Right lobe of liver (tissue), 6 donors: ENCODE results near the gene PCYT1A. TPM values are rescaled to one million over a fixed set of nuclear protein-coding genes. Genes with fewer than 3 reads are reported as not detected.

Experiments used
- ATAC-seq, 4 donors: fragments of 200-7000 bp; cut with Tn5 transposase; one replicate each; pipeline ENCODE4 v1.9.1; 2020; ENCODE audit warnings: mild to moderate bottlenecking in 4 of 4, moderate library complexity in 4 of 4
- DNase-seq, 3 donors: peaks; one replicate each; pipeline ENCODE4 v3.0.0-alpha.2; 2020
- H3K27ac ChIP-seq, 3 donors: fragments of 200-600 bp; one replicate each; pipeline ENCODE4 v1.8.0; 2022
- H3K27me3 ChIP-seq, 2 donors: fragments of 200-600 bp; one replicate each; pipeline ENCODE4 v1.8.0; 2022
- H3K36me3 ChIP-seq, 4 donors: fragments of 200-600 bp; sonication (generic) in 1 of 4; one replicate each; pipeline versions ENCODE4 v1.5.1 to v1.8.0; 2017 to 2022; ENCODE audit warnings: control low read depth in 1 of 4
- H3K4me1 ChIP-seq, 4 donors: fragments of 200-600 bp; sonication (generic) in 1 of 4; one replicate each; pipeline versions ENCODE4 v1.5.1 to v1.8.0; 2017 to 2022; ENCODE audit warnings: control low read depth in 1 of 4
- H3K4me3 ChIP-seq, 3 donors: fragments of 200-600 bp; one replicate each; pipeline ENCODE4 v1.8.0; 2022
- H3K9me3 ChIP-seq, 4 donors: fragments of 200-600 bp; sonication (generic) in 1 of 4; one replicate each; pipeline versions ENCODE4 v1.5.1 to v1.8.0; 2017 to 2022; ENCODE audit warnings: control low read depth in 1 of 4
- CTCF ChIP-seq, 4 donors: fragments of 200-600 bp in 3 of 4; fragments of 450-650 bp in 1 of 4; IDR thresholded peaks; one replicate each; pipeline versions ENCODE4 v1.5.1 to v1.8.0; 2016 to 2022; ENCODE audit warnings: antibody characterized with exemption in 4 of 4, mild to moderate bottlenecking in 2 of 4
- POLR2A ChIP-seq: fragments of 450-650 bp; IDR thresholded peaks from one replicate; pipeline ENCODE4 v1.6.1; 2017; ENCODE audit warnings: antibody characterized with exemption, mild to moderate bottlenecking
- WGBS: methylation state at CpG from one replicate; pipeline ENCODE4 v1.1.6; 2018; ENCODE audit warnings: low coverage, low lambda C conversion rate; ENCODE audit not compliant: insufficient coverage; ENCODE audit errors: missing lambda C conversion rate; 5-methylcytosine and 5-hydroxymethylcytosine counted together
- intact Hi-C, 2 donors: fragments of 100-400 bp; cut with DNase I; formaldehyde crosslinking; loops; one replicate each; pipeline versions ENCODE4 v1.11.2 to v1.14.1; 2022
- total RNA-seq, 6 experiments: library from RNA; depleted of rRNA in 2 of 6; stranded (reverse); fragments of >200 nt in 2 of 6; fragmentation: NEBNext Ultra II Directional in 3 of 6; extraction: Animal tissue kit (Norgen Biotek cat#: 25700) in 3 of 6; gene quantifications; one replicate each; pipeline versions ENCODE4 v1.1.0 to v1.2.4, GENCODE V29; 2016 to 2023
- donor health status: DM: no; HTN: yes; CAD: no.
- donor health status: DM: no; HTN: no; CAD: no.
- donor health status: DM: no; HTN: no; CAD: no.
- donor health status: DM: no; HTN: yes; CAD: no.
- donor health status: DM: no; HTN: yes; CAD: no.

PCYT1A gene
- total RNA-seq, 6 experiments from 2014 or later = 20.8 to 43.2 (median 28.8) TPM

GRCh38 chr3:196280689-196281440 lies 6.7 kb downstream of the PCYT1A start:
- no peaks in the 10 kb centered on the region for H3K9me3 ChIP-seq
- H3K4me3 ChIP-seq = no peak overlapping the region
- no peak for DNase-seq
- no peak for TF ChIP-seq CTCF (IDR thresholded peaks at IDR 0.05)
- H3K27ac ChIP-seq = peak overlapping the region in 1 of 3 donors; percentile 41
- 77% methylated on average over 7 of the region's 7 CpGs for WGBS
- no peaks in the 10 kb centered on the region for H3K27me3 ChIP-seq
- no peaks in the 10 kb centered on the region for H3K36me3 ChIP-seq
- ATAC-seq = no peak
- intact Hi-C loops = no loop called here
- peaks cover 0 to 58% (median 8%) of the 10 kb centered on the region in 4 donors for H3K4me1 ChIP-seq

GRCh38 chr3:196275126-196275525 lies 12.4 kb downstream of the PCYT1A start:
- DNase-seq (no peak), ATAC-seq (no peak)
- Histone ChIP-seq H3K27ac (no peak overlapping the region), H3K9me3 (no peaks in the 10 kb centered on the region), H3K27me3 (no peaks in the 10 kb centered on the region), H3K36me3 (no peaks in the 10 kb centered on the region), H3K4me3 (no peak overlapping the region), H3K4me1 (peaks cover 0 to 17% (median 4%) of the 10 kb centered on the region in 4 donors)
- intact Hi-C loops = no loop called here
- 93% methylated on average over 5 of the region's 5 CpGs for WGBS
- TF ChIP-seq POLR2A = no peak

GRCh38 chr3:196274585-196274984 lies 12.9 kb downstream of the PCYT1A start:
- H3K4me1 ChIP-seq = peaks cover 0 to 15% (median 2%) of the 10 kb centered on the region in 4 donors
- TF ChIP-seq POLR2A (no peak), CTCF (IDR thresholded peaks at IDR 0.05) (no peak)
- intact Hi-C loops = no loop called here
- H3K27ac ChIP-seq = no peak overlapping the region
- WGBS = 84% methylated on average over 5 of the region's 5 CpGs
- no peaks in the 10 kb centered on the region for H3K9me3 ChIP-seq
- H3K4me3 ChIP-seq = no peak overlapping the region
- no peak for DNase-seq
- ATAC-seq = peak in 1 of 4 donors; percentile 38
- H3K27me3 ChIP-seq = no peaks in the 10 kb centered on the region
- H3K36me3 ChIP-seq = peaks cover 0 to 2% (median 0%) of the 10 kb centered on the region in 4 donors

GRCh38 chr3:196273655-196274054 lies 13.9 kb downstream of the PCYT1A start:
- TF ChIP-seq POLR2A (no peak), CTCF (IDR thresholded peaks at IDR 0.05) (no peak)
- intact Hi-C loops = no loop called here
- no peak overlapping the region for H3K4me3 ChIP-seq
- H3K27me3 ChIP-seq = no peaks in the 10 kb centered on the region
- H3K4me1 ChIP-seq = peaks cover 0 to 14% (median 0%) of the 10 kb centered on the region in 4 donors
- H3K27ac ChIP-seq = no peak overlapping the region
- H3K9me3 ChIP-seq = no peaks in the 10 kb centered on the region
- peaks cover 0 to 6% (median 0%) of the 10 kb centered on the region in 4 donors for H3K36me3 ChIP-seq
- WGBS = no CpG with 5 or more reads among the region's 12 CpGs
- no peak for DNase-seq
- ATAC-seq = no peak

GRCh38 chr3:196272826-196273225 lies 14.7 kb downstream of the PCYT1A start:
- no peak overlapping the region for H3K27ac ChIP-seq
- H3K9me3 ChIP-seq = no peaks in the 10 kb centered on the region
- DNase-seq (no peak), ATAC-seq (peak in 1 of 4 donors; percentile 43)
- no peak for TF ChIP-seq CTCF (IDR thresholded peaks at IDR 0.05)
- TF ChIP-seq POLR2A = no peak
- intact Hi-C loops = no loop called here
- no peak overlapping the region for H3K4me3 ChIP-seq
- peaks cover 0 to 9% (median 0%) of the 10 kb centered on the region in 4 donors for H3K4me1 ChIP-seq
- H3K27me3 ChIP-seq = no peaks in the 10 kb centered on the region
- H3K36me3 ChIP-seq = peaks cover 0 to 6% (median 0%) of the 10 kb centered on the region in 4 donors
- WGBS = 91% methylated on average over 6 of the region's 14 CpGs
